H1 (cell line): ENCODE measurements around the gene TMPRSS4. TPM values are rescaled to one million over a fixed set of nuclear protein-coding genes. Genes with fewer than 3 reads are reported as not detected.

Experiments used
- CTCF ChIA-PET: fragments of 300-600 bp; sonication (Branson Sonifier 250); formaldehyde crosslinking; loops from one replicate; lab custom pipeline; 2021; ENCODE audit not compliant: partially characterized antibody; lab: Charles Lee
- POLR2A ChIA-PET: fragments of 300-600 bp; sonication (Branson Sonifier 250); formaldehyde crosslinking; loops from one replicate; lab custom pipeline; 2021; ENCODE audit warnings: inconsistent platforms; ENCODE audit not compliant: partially characterized antibody; lab: Charles Lee
- DNase-seq, 2 experiments: peaks; one replicate each; pipeline versions ENCODE4 v3.0.0 to v3.0.0-alpha.2; 2010 to 2022; ENCODE audit warnings: low spot score in 2 of 2, low read depth in 1 of 2, mixed read lengths in 1 of 2
- FAIRE-seq: peaks from 2 replicates; lab custom pipeline; 2011; peaks lifted over from hg19 to GRCh38; lab: Jason Lieb, UNC
- H2AFZ ChIP-seq: 2 replicates; pipeline ENCODE4 v1.8.1; 2012; ENCODE audit warnings: low read length, inconsistent platforms
- H2AK5ac ChIP-seq: 2 replicates; pipeline ENCODE4 v1.6.1; 2013; ENCODE audit warnings: low read depth, low read length
- H2BK120ac ChIP-seq: replicated peaks from 2 replicates; pipeline ENCODE3; 2013; ENCODE audit warnings: low read depth, low read length, inconsistent platforms
- H2BK12ac ChIP-seq: 2 replicates; pipeline ENCODE4 v1.6.1; 2013; ENCODE audit warnings: low read depth, low read length
- H2BK15ac ChIP-seq: 2 replicates; pipeline ENCODE4 v1.6.1; 2013; ENCODE audit warnings: low read length
- H2BK20ac ChIP-seq: 2 replicates; pipeline ENCODE4 v1.6.1; 2013; ENCODE audit warnings: low read length
- H2BK5ac ChIP-seq: 2 replicates; pipeline ENCODE4 v1.6.1; 2013; ENCODE audit warnings: low read depth, low read length
- H3K14ac ChIP-seq: 2 replicates; pipeline ENCODE4 v1.6.1; 2013; ENCODE audit warnings: inconsistent platforms; ENCODE audit not compliant: insufficient read length
- H3K18ac ChIP-seq: 2 replicates; pipeline ENCODE4 v1.6.1; 2013; ENCODE audit warnings: low read length; ENCODE audit errors: extremely low read depth
- H3K23ac ChIP-seq: 2 replicates; pipeline ENCODE4 v1.6.1; 2013; ENCODE audit warnings: inconsistent platforms; ENCODE audit not compliant: insufficient read length
- H3K23me2 ChIP-seq: 2 replicates; pipeline ENCODE4 v1.6.1; 2013; ENCODE audit warnings: low read depth, low read length
- H3K27ac ChIP-seq: 2 replicates; pipeline ENCODE4 v1.6.1; 2011; ENCODE audit warnings: low read depth, low read length, inconsistent platforms
- H3K27me3 ChIP-seq, 4 experiments: replicated peaks in 1 of 4; 1 replicate in 1 of 4; 2 replicates in 3 of 4; pipeline versions ENCODE4 v1.6.1 to v1.8.1; 2011 to 2013; ENCODE audit warnings: low read length in 3 of 4, mild to moderate bottlenecking in 3 of 4, inconsistent platforms in 2 of 4, mixed read lengths in 2 of 4, moderate library complexity in 1 of 4; ENCODE audit not compliant: control insufficient read depth in 3 of 4, insufficient read depth in 3 of 4; ENCODE audit errors: extremely low read depth in 1 of 4
- H3K36me3 ChIP-seq, 4 experiments: 2 replicates each; pipeline versions ENCODE4 v1.6.1 to v1.8.1; 2011 to 2013; ENCODE audit warnings: mild to moderate bottlenecking in 4 of 4, low read length in 3 of 4, moderate library complexity in 2 of 4, control low read depth in 1 of 4, inconsistent platforms in 1 of 4; ENCODE audit not compliant: insufficient read depth in 4 of 4, control insufficient read depth in 2 of 4
- H3K4ac ChIP-seq: replicated peaks from 2 replicates; pipeline ENCODE3; 2013; ENCODE audit warnings: low read length, low read depth, mixed read lengths, inconsistent platforms; ENCODE audit not compliant: insufficient read length
- H3K4me1 ChIP-seq, 4 experiments: replicated peaks in 1 of 4; 1 replicate in 1 of 4; 2 replicates in 3 of 4; pipeline versions ENCODE4 v1.6.1 to v1.8.1; 2011 to 2013; ENCODE audit warnings: low read length in 3 of 4, inconsistent platforms in 2 of 4, mixed read lengths in 1 of 4; ENCODE audit not compliant: insufficient read depth in 4 of 4, control insufficient read depth in 3 of 4
- H3K4me2 ChIP-seq, 2 experiments: 2 replicates each; pipeline versions ENCODE4 v1.6.1 to v1.8.1; 2011 to 2013; ENCODE audit warnings: low read depth in 2 of 2, low read length in 2 of 2, control low read depth in 1 of 2, inconsistent platforms in 1 of 2, mild to moderate bottlenecking in 1 of 2; ENCODE audit not compliant: insufficient read depth in 1 of 2
- H3K4me3 ChIP-seq, 4 experiments: fragments of 200-600, 300-600 bp in 1 of 4; sonication (generic), shearing (Covaris generic), sonication (Bioruptor Twin) in 1 of 4; 2 replicates each; pipeline versions ENCODE4 v1.5.1 to v1.8.1; 2011 to 2016; ENCODE audit warnings: low read length in 4 of 4, low read depth in 3 of 4, control low read depth in 2 of 4, inconsistent platforms in 2 of 4, mild to moderate bottlenecking in 2 of 4, mixed read lengths in 1 of 4, moderate library complexity in 1 of 4; ENCODE audit not compliant: insufficient read depth in 2 of 4; ENCODE audit errors: extremely low read depth in 1 of 4
- H3K56ac ChIP-seq: replicated peaks from 2 replicates; pipeline ENCODE3; 2013; ENCODE audit warnings: low read depth, mild to moderate bottlenecking, mixed read lengths, low read length, inconsistent platforms; ENCODE audit not compliant: insufficient read length
- H3K79me1 ChIP-seq: 2 replicates; pipeline ENCODE4 v1.6.1; 2013; ENCODE audit warnings: low read depth, low read length, control low read depth
- H3K79me2 ChIP-seq, 2 experiments: 2 replicates each; pipeline versions ENCODE4 v1.6.1 to v1.8.1; 2012 to 2013; ENCODE audit warnings: low read length in 2 of 2, mild to moderate bottlenecking in 2 of 2, inconsistent platforms in 1 of 2; ENCODE audit not compliant: insufficient read depth in 2 of 2, control insufficient read depth in 1 of 2
- H3K9ac ChIP-seq, 4 experiments: replicated peaks in 1 of 4; 1 replicate in 1 of 4; 2 replicates in 3 of 4; pipeline versions ENCODE4 v1.6.1 to v1.8.1; 2011 to 2013; ENCODE audit warnings: low read depth in 3 of 4, low read length in 3 of 4, control low read depth in 2 of 4, mild to moderate bottlenecking in 2 of 4, moderate library complexity in 2 of 4, inconsistent platforms in 1 of 4; ENCODE audit errors: extremely low read depth in 1 of 4
- H3K9me3 ChIP-seq, 2 experiments: 2 replicates each; pipeline versions ENCODE4 v1.6.1 to v1.8.1; 2012 to 2013; ENCODE audit warnings: mild to moderate bottlenecking in 2 of 2, moderate library complexity in 2 of 2, control low read depth in 1 of 2, inconsistent platforms in 1 of 2, low read depth in 1 of 2, low read length in 1 of 2, mixed read lengths in 1 of 2; ENCODE audit not compliant: insufficient read depth in 2 of 2
- H4K20me1 ChIP-seq, 2 experiments: replicated peaks in 1 of 2; 2 replicates each; pipeline versions ENCODE3 to v1.8.1; 2011 to 2013; ENCODE audit warnings: inconsistent platforms in 2 of 2, low read length in 2 of 2, mild to moderate bottlenecking in 1 of 2; ENCODE audit not compliant: insufficient read depth in 2 of 2, control insufficient read depth in 1 of 2
- H4K5ac ChIP-seq: 2 replicates; pipeline ENCODE4 v1.6.1; 2013; ENCODE audit warnings: low read length, low read depth, mixed read lengths, inconsistent platforms; ENCODE audit not compliant: insufficient read length
- H4K8ac ChIP-seq: 2 replicates; pipeline ENCODE4 v1.8.0; 2013; ENCODE audit warnings: mild to moderate bottlenecking, moderate library complexity, low read length, inconsistent platforms; ENCODE audit not compliant: insufficient read depth; ENCODE audit errors: extremely low read depth
- H4K91ac ChIP-seq: replicated peaks from 2 replicates; pipeline ENCODE3; 2013; ENCODE audit warnings: low read length, mixed read lengths, inconsistent platforms; ENCODE audit not compliant: insufficient read length
- BACH1 ChIP-seq: IDR thresholded peaks from 2 replicates; pipeline ENCODE4 v1.6.1; 2012; ENCODE audit warnings: low read length, improper control_type of control experiment
- MAFK ChIP-seq: IDR thresholded peaks from 2 replicates; pipeline ENCODE4 v1.6.1; 2012; ENCODE audit warnings: low read depth, mild to moderate bottlenecking, improper control_type of control experiment, low read length
- YY1 ChIP-seq: IDR thresholded peaks from 2 replicates; pipeline ENCODE4 v1.6.1; 2011; ENCODE audit warnings: low read depth, mild to moderate bottlenecking, low read length
- WGBS, 2 experiments: shearing (Covaris generic) in 1 of 2; methylation state at CpG; one replicate each; pipeline versions ENCODE4 v1.1.6 to v1.1.7; 2013 to 2015; ENCODE audit warnings: low lambda C conversion rate in 2 of 2, mixed read lengths in 2 of 2, inconsistent platforms in 1 of 2, low coverage in 1 of 2, missing lambda C conversion rate in 1 of 2; ENCODE audit not compliant: insufficient replicate concordance in 2 of 2, insufficient coverage in 1 of 2, insufficient read length in 1 of 2; ENCODE audit errors: extremely low coverage in 1 of 2, missing lambda C conversion rate in 1 of 2; 5-methylcytosine and 5-hydroxymethylcytosine counted together
- polyA plus RNA-seq, 7 experiments: library from polyadenylated mRNA; depleted of rRNA in 3 of 7; stranded (reverse) in 5 of 7; unstranded in 2 of 7; fragments of >200 nt in 5 of 7; fragments of 200-250 nt in 2 of 7; gene quantifications; 1 replicate in 5 of 7; 2 replicates in 1 of 7; 4 replicates in 1 of 7; pipeline versions ENCODE4 v1.2.1 to v1.2.3, GENCODE V29; 2011 to 2013; ENCODE audit warnings: missing spikeins in 2 of 7, mixed read lengths in 2 of 7
- total RNA-seq: library from RNA; stranded (reverse); fragmentation: NEBNext Ultra II Directional; extraction: Animal tissue kit (Norgen Biotek cat#: 25700); gene quantifications from 2 replicates; pipeline ENCODE4 v1.2.1, GENCODE V29; 2021

The TMPRSS4 gene
- total and polyA plus RNA-seq, 2 of the 8 experiments (the other 6 are each of a cell fraction or from before 2014, with no cell fraction given), result 0.11 to 0.58 TPM

GRCh38 chr11:118148856-118149255, 72.0 kb downstream of the TMPRSS4 start:
- no peaks in the 10 kb centered on the region for H3K36me3 ChIP-seq
- no peak overlapping the region for H3K4me2 ChIP-seq
- no peaks in the 10 kb centered on the region for H3K79me2 ChIP-seq
- no peak overlapping the region for H3K14ac ChIP-seq
- H4K5ac ChIP-seq, result no peak overlapping the region
- TF ChIP-seq MAFK, result no peak
- TF ChIP-seq BACH1, result no peak
- TF ChIP-seq YY1, result 0 out of 2 replicates have a peak, but pooled peaks have one; percentile 16
- H3K9ac ChIP-seq, result no peak overlapping the region
- peaks cover 3 to 35% (median 18%) of the 10 kb centered on the region in 4 experiments for H3K4me1 ChIP-seq
- H3K18ac ChIP-seq, result no peak overlapping the region
- CTCF ChIA-PET, result interaction anchor here (0.5 to 12.7 kb wide), 7 partner anchors 8 to 147 kb away, joined by 3 to 245 read pairs (median 3); partner anchors contain the start of gene MPZL3
- H4K20me1 ChIP-seq, result peaks cover 0 to 3% of the 10 kb centered on the region in 2 experiments
- peaks cover 14 to 57% (median 44%) of the 10 kb centered on the region in 4 experiments for H3K27me3 ChIP-seq
- no peak overlapping the region for H4K91ac ChIP-seq
- H2BK20ac ChIP-seq, result no peak overlapping the region
- no peak overlapping the region for H2AFZ ChIP-seq
- H3K27ac ChIP-seq, result no peak overlapping the region
- H3K9me3 ChIP-seq, result no peaks in the 10 kb centered on the region
- no peak overlapping the region for H3K56ac ChIP-seq
- H2BK12ac ChIP-seq, result no peak overlapping the region
- no peak overlapping the region for H2AK5ac ChIP-seq
- H3K23me2 ChIP-seq, result peaks cover 17% of the 10 kb centered on the region
- no peak for DNase-seq
- no peak overlapping the region for H3K4me3 ChIP-seq
- 85% methylated on average over 2 of the region's 2 CpGs; no CpG with 5 or more reads in 1 of the 2 experiments for WGBS, 2 experiments
- no peak overlapping the region for H4K8ac ChIP-seq
- no peak overlapping the region for H2BK15ac ChIP-seq
- H2BK120ac ChIP-seq, result no peak overlapping the region
- no peaks in the 10 kb centered on the region for H3K79me1 ChIP-seq
- H3K4ac ChIP-seq, result no peak overlapping the region
- POLR2A ChIA-PET, result interaction anchor here (0.9 to 1.2 kb wide), 4 partner anchors 8 to 28 kb away, joined by 3 to 7 read pairs (median 3); partner anchors contain the start of gene SCN2B
- H3K23ac ChIP-seq, result no peak overlapping the region
- H2BK5ac ChIP-seq, result 0 out of 2 replicates have a peak overlapping the region, but pooled peaks have one; percentile 13
- no peak for FAIRE-seq
